Suprapubic skin (tissue), 4 donors: ENCODE results near the gene DPYSL4.

Experiments
- CTCF ChIP-seq, 2 donors: fragments of 200-600 bp in 1 of 2; fragments of 450-650 bp in 1 of 2; sonication (generic) in 1 of 2; IDR thresholded peaks; one replicate each; pipeline ENCODE4 v1.5.1; 2016 to 2019; ENCODE audit warnings: antibody characterized with exemption in 2 of 2, mild to moderate bottlenecking in 1 of 2, moderate library complexity in 1 of 2
- EP300 ChIP-seq: sonication (generic); formaldehyde crosslinking; IDR thresholded peaks from one replicate; pipeline ENCODE4 v1.6.1; 2017; ENCODE audit warnings: antibody characterized with exemption
- POLR2A ChIP-seq, 2 donors: fragments of 450-650 bp; IDR thresholded peaks; one replicate each; pipeline ENCODE4 v1.6.1; 2017; ENCODE audit warnings: antibody characterized with exemption in 2 of 2, mild to moderate bottlenecking in 2 of 2, moderate library complexity in 2 of 2
- POLR2AphosphoS5 ChIP-seq, 3 donors: sonication (generic); formaldehyde crosslinking; IDR thresholded peaks; one replicate each; pipeline ENCODE4 v1.6.1; 2017; ENCODE audit warnings: antibody characterized with exemption in 3 of 3

GRCh38 chr10:132211246-132211645 is 24.5 kb downstream of the DPYSL4 start:
- no peak for TF ChIP-seq CTCF (IDR thresholded peaks at IDR 0.05)
- no peak for TF ChIP-seq POLR2AphosphoS5 (IDR thresholded peaks at IDR 0.05)
- no peak for TF ChIP-seq POLR2A (IDR thresholded peaks at IDR 0.05)
- TF ChIP-seq EP300, result no peak
